HG03060 (cell line): ENCODE data around the gene HIVEP3.

Experiments used
- ATAC-seq: cut with Tn5 transposase; IDR thresholded peaks from one replicate; pipeline ENCODE4 v1.9.1; 2021; ENCODE audit warnings: low read depth, moderate number of reproducible peaks; ENCODE audit not compliant: unreplicated experiment

HIVEP3 gene

DNA sequence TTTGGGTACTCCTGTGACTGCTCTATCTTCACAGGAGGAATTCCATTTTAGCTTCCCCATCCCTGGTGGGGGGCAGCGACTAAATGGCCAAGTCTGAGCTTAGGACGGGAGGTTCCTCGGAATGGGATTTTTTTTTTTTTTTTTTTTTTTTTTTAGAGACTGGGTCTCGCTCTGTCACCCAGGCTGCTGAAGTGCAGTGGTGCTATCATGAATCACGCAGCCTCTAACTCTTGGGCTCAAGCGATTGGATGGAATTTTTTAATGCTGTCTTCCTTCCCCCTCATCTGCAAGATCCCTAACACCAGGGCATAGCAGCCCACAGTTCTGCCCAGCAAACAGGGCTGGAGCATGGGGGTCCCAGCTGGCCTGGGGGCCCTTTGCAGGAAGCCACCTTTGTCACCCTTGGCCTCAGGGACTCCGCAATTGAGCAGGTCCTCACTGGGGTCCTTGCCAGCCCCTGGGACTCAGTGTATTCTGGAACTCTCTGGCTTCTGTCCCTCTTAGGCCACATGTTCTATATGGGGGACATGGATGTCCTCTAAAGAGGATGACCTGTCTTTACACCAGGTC is 421.2 kb downstream of the HIVEP3 start:
- ATAC-seq, result no peak

DNA sequence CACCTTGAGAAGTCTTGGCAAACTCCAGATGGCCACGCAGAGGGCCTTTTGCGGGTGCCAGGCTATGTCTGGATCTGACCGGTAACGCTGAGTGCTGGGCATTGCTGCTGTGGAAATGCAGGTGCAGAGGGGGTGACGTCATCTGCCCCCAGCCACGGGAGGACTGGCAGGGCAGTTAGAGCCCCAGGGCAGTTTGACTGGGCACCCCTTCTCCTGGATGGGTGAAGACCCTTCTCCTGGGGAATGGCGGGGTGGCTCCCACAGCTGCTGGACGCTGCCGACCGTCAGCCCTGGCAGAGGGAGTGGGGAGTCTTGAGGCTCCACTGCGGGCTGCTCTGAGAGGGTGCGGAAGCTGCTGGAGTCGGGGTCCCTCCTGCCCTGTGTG is 421.7 kb downstream of the HIVEP3 start:
- ATAC-seq, result no peak

DNA sequence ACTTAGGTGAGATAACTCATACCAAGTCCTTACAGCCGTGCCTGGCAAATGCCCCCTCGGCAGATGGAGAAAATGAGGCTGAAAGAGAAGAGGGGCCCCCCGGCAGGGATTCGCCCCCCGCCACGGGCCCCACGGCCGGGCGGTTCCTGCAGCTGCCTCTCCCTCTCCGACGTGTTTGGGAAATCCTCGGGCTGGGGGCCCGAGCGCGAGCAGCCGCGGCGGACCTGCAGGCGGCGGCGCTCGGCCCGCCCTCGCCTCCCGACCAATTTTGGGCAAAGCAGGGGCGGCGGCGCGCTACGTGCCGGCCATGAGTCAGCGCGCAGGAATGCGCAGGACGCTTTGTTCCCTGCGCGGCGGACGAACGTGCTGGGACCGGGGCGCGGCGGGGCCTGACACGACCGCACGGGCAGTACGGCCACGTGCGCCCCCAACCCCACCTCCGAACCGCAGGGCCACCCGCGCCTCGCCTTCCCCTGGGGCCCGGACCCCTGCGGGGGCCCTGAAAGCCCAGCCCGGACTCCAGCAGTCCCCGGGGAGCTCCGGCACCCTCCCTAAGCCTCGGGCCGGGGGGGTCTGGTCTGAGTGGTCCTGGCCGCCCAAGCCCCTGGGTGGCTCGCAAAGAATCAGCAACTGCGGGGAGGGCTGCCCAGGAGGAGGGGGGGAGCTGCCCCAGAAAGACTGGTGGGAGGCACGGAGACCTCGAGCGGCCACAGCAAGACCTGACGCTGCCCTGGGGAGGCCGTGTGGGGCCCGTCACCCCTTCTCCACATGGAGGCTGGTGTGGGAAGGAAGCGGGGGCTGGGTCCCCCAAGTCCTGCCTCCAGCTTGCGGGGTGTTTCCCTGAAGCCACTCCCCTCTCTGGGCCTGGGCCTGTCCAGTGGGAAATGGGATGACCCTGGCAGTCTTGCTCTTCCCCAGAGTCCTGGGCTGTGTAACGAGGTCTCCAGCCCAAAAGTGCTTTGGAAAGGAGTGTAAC is 422.4 kb downstream of the HIVEP3 start:
- no peak for ATAC-seq

DNA sequence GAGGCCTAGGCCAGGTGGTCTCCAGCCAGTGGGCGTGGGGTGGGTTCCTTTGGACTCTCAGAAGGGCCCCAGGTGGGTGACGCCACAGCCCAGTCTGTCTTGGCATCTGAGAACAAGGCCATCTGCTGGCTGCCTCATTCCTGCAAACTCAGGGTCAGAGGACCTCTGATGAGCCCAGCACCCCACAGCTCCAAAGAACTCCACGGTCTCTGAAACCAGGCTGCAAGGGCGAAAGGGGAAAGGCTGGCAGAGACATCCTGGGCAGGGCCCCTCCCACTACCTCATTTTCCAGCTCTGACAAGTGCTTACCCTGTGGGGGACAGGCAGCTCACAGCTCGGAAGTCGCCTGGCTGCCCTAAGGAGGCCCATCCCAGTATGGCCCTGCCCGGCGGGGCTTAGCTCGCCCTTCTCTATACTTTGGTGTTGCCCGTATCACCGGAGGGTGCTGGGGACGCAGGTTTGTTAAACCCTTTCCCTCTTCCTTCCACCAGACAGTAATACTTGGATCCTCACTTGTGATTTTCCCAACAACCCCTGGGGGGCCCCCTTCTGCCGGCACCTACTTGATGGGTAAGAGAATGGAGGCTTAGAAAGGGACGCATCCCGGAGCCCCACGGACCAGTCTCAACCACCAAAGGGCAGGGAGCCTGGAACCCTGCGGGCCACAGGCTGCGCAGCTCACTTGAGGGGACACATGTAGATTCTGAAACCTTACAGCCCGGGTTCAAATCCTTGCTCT is 423.3 kb downstream of the HIVEP3 start:
- ATAC-seq, result no peak

DNA sequence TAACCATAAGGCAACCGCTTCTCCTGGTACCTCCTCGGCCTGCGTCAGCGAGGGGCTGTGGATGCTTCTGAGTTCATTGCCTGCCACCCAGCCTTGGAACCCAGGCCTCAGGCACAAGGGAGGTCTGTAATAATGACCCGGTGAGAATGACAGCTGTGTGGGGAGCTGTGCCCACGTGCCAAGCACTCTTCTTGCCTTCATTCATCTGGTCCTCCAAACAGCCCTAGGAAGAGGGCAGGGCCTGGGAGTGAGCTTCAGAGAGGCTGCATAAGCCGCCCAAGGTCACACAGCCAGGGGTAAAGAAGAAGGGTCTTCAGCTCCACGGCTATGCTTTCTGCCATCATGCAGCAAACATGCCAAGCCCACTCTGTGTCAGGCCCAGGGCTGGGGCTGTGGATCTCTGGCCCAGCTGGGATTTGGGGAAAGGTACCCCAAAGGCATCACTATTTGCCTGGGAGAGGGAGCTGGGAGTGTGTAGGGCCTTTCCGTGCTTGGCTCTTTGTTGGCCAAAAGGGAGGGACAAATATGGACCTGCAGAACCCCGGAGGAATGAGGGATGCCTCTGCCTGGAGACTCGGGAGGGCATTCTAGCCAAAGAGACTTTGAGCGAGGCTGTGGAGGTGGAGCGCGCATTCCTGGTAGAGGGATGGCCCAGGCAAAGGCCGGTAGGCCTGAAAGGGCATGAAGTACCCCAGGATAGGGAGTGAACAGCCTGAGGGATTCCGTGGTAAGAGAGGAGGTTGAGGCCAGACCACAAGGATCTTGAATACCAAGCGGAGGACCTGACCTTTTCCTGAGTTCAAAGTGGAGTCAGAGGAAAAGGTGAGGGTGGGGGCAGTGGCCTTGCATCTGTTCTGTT is 424.1 kb downstream of the HIVEP3 start:
- ATAC-seq, result no peak

DNA sequence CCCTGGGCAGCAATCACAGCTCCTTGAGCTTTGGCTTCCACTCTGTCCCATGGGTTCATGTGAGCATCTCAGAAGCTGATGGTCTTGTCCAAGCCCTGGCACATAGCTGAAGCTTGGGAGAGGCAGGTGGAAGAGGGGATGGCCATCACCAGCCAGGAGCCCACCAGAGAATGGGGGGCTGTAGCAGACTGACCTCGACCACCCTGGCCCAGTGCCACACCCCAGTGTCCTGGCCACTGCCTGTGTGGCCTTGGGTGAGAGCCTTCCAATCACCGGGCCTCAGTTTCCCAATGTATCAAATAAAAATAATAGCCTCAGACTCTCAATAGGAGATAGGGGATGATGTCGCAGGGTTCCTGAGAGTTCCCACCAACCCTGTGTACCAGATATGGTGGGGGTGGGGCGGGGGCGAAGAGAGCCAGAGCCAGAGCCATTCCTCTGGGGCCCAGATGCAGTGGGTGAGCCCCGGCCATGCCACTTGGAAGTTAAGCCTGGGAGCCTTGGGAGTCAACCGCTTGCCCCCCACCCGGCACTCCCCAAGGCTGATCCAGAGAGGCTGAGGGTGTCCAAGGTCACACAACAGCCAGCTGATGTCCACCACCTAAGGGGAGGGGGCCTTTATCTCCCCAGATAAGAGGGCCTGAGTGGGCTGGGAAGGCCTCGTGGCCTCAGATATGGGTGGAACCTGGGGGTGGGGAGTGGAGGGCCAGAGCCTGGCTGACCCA is 424.9 kb downstream of the HIVEP3 start:
- ATAC-seq, result no peak

DNA sequence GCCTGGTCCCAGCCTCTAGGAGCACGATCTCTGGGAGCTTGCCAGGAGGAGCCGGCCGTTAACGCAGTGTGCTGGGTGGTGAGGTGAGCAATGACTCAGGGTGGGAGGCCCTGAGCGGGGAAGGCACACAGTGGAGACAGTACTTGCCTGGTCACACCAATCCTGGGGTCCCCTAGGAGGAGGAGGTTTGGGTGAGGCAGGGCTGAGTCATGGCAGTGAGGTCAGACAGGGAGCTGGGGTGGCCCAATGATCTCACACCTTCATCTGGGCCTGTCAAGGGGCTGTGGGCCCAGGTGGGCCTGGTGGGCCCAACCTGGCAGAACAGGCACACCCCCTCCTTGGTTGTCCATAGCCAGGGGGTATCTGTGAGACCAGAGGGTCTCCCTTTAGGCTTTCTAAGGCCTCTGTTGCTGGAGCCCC is 425.6 kb downstream of the HIVEP3 start:
- ATAC-seq, result no peak

DNA sequence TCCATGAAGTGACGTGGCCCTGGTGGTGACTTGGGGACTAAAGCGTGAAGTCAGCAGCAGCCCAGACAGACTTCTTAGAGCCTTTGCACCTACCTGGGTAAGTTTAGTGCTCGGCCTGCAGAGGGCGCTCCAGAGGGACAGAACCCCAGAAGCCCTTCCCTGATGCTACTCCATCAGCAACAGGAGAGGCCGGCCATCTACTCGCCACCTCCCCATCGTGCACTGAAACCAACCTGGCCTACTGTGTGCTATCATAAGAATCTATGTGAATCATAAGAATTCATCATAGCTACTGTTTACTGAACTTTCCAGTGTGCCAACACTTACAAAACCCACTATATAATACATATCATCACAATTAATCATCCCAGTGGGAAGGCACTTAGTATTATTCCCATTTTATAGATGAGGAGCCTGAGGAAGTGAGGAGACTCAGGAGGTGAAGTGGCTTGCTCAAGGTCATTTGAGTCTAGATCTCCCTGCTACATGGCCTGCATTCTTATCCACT is 426.3 kb downstream of the HIVEP3 start:
- no peak for ATAC-seq

DNA sequence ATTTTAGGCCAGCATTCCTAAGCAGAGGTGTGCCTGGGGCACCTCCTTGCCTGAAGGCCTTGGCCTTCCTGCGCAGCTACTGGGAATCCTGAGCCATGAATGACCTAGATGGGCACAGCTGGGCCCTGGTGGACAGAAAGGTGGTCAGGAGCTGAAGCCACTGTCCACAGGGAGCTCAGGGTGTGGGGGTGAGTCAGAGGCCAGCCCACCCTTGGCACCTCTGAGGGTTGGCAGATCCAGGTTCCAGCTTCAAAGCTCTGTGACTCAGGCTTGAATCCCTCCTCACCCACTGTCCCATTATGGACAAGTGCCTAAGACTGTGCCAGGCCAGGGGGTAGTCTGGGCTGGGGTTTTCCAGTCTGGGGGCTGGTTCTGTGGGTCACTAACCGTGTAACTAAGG is 427.8 kb downstream of the HIVEP3 start:
- ATAC-seq, result no peak

DNA sequence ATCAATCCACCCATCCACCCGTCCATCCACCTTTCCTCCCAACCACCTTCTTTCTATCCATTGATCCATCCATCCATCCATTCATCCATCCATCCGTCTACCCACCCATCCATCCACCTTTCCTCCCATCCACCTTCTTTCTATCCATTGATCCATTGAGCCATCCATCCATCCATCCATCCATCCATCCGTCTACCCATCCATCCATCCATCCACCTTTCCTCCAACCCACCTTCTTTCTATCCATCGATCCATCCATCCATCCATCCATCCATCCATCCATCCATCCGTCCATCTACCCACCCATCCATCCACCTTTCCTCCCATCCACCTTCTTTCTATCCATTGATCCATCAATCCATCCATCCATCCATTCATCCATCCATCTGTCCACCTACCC is 429.2 kb downstream of the HIVEP3 start:
- ATAC-seq, result no peak

DNA sequence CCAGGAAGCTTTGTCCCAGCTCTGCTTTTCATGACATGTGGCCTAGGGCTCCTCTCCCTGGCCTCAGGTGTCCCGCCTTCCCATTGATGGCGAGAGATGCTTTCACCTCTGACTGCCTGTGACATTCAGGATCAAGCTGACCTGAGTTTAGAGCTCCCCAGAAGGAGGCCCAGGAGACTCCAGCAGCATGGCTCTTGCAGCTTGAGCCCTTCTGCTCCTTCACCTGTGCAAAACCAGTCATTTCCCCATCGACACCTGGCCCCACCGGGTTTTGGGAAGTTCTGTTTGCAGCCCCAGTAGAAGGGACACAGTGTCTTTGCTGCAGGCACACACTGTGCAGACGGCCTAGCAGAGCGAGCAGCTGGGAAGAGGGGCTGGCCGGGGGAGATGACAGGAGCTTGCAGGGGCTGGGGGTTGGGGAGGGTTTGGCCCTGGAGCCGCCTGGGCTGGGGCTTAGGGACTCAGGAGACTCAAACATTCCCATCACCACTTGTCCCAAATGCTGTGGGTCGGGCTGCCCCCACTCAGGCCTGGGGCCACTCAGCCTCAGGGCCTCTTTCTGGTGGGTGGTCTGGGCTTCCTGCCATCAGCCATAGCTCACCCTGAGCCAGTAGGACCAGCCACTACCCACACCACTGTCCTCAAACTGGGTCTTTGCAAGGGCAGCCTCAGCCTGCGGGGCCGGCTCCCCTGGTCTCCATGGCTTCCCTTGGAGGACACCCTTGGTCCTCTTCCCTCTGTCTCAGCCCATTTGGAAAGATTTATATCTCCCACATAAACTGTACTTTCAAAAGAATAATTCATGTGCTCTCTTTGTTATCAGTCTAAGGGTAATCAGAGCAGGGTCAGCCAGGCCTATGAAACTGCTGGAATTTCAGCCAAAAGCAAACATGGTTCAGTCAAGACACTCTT is 430.4 kb downstream of the HIVEP3 start:
- no peak for ATAC-seq

DNA sequence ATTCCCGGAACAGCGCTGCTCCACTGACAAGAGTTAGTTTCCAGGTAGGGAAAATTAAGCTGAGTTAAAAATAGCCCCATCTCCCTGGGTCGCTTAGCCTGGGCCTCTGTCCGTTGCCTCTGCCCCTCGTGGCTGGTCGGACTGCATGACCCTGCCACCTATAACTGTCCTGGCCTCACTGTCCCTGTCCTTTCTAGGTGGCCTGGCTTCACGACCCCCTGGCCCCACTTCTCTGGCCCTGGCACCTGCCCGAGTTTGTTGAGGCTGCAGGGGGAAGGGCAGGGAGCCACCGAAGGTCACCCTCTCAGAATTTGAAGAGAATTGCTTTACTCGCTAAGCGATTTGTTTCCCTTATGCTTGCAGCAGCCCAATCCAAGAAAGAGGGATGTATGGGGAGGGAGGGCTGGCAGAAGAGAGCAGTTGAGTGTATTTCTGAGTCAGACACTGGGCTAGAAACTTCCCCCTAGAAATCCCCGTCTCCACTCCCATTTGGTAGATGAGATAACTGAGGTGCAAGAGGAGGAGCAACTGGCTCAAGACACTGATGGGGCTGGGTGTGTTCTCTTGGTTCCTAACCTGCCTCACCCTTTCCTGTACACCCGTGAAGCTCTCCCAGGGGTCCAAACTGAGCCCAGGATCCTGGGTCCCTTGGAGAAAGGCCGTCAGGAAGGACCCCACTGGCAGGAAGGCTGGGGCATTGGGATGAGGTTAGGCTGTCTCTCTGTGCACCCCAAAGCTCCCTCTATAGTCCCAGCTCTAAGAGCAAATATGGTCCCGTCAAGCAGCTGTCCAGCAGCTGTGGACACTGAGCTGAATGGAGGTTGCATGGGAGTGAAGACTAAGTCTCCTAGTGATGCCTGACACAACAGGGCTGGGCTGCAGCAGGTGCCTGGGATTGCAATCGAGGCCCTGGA is 431.3 kb downstream of the HIVEP3 start:
- ATAC-seq, result no peak

DNA sequence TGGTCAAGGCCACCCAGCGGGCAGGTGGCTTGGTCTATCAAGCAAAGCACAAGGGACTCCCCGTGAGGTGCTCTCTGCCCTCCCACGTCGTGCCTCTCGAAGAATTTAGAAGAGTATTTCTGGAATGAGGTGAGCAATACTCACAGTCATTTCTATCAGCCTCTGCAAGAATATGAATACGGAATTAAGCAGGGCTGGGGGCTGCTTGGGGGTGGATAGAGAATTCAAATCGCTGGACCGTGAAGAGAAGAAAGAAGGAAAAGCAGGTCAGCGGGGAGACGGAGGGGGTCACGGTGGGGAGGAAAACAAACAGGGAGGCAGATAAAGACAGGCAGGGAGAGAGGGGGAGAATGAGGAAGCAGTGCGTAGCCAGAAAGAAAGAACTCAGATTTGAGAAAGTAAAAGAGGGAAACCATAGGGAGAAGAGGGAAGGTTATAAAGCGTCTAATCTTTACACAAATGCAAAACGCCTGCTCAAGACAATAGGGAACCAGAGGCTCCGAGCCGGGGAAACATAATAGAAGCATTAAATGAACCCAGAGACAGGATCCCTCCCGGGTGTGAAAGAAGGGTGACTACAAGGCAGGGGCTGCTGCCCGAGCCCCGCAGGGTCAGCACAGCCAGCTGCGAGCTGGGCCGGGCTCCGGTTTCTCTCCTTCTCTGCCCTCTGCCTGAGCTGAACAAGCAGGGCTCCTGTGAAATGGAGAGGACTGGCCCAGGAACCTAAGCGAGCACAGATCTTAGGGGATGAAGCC is 432.2 kb downstream of the HIVEP3 start:
- no peak for ATAC-seq

DNA sequence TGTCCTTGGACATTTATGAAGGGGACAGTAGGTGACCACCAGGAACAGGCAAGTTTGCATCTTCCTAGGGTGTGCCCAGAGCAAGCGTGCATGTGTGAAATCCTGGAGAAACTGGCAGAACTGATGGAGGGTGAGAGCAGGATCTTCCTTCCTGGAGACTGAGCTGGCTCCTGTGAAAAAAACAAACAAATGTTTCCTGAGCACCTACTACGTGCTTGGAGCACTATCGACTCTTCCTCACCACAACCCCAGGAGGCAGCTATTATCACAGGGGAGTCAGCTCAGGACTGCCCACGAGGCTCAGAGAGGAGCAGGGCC is 432.7 kb downstream of the HIVEP3 start:
- no peak for ATAC-seq

DNA sequence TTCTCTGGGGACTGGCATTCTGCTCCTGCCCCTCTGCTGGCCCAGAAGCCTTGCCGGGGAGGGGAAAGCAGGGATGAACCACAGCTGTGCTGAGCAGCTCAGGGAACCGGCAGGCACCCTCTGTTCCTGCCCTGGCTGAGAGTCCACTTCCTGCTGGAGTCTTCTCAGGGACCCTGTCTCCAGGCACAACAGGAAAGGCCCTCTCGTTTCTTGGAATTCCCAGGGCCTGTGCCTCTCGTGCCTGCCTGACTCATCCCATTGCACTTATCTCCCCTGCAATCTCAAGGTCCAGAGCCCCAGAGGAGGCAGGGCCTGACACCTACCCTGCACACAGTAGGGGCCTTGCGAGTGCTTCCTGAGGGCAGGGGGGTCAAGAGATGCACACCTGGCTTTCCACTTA is 433.1 kb downstream of the HIVEP3 start:
- ATAC-seq, result no peak

DNA sequence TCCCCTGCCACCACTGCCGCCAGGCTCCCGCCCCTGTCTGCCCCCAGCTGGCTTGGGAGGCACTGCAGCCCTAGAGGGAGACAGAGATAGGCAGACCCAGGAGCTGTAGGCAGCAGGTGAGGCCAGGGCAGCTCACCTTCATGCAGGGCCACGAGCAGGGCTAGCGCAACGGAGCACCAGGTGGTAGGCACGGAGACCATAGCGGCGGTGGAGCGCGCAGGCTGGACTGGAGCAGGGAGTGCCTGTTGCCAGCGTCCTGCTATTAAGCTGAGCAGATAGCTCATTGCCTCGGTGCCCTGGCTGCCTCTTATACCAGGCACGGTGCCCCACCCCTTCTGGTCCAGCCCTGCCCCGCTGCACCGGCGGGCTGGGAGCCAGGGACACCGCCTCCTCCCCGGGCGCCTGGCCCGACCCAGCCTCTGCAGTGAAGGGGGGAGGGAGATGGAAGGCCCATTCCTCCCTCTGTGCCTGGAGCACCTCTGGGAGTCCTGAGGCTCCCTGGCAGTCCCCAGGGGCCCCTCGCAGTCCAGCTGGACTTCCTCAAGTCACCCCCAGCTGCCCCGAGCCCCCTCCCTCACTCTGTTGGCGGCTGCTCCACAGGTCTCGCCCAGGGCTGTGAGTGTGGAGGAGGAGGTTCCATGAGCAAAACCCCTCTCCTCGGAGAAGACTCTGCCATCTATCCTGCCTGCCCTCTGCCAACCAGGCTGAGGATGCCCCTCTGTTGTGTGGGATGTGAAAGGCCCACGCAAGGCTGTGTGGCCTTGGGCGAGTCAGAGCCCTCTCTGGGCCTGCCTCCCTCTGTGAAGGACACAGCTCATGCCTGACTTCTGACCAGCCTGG is 434.1 kb downstream of the HIVEP3 start, which contains the start of gene EDN2:
Gene EDN2, minus strand, starts transcription at position 282 of the 840 bp plus-strand sequence. Its CDS starts 82 bp downstream, at position 200.
- no peak for ATAC-seq
